ENCODE results near the gene ALOX15B.
"Not testable (repeated sequence)": the region's sequence is repeated elsewhere in the genome, so short reads cannot be mapped to it uniquely, and the experiment has no call there.

ALOX15B gene

DNA sequence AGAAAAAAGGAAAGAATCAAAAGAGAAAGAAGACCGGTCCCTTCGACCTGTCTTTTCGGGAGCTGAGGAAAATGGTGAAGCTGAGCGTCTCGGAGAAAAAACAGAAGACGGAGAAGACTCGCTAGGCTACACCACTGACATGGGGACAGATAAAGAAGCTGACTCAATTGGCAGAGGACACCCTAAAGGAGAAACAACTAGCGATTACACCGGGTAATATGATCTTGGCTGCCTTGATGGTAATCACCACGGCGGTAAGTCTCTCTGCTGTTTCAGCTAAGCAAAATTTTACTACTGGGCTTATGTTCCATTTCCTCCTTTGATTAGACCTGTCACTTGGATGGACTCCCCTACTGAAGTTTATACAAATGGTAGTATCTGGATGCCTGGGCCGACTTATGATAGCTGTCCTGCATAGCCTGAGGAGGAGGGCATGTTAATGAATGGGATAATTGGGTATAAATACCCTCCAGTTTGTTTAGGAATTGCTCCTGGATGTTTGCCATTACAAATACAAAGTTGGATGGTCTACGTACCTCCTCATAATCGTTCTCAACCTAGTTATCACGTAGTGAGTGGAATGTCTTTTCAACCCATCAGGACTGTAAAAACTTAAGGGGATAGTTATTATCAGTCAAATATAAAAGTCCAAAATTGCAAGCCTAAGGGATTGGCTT is 24.1 kb downstream of the ALOX15B start:
- peak; percentile 65 for DNase-seq (ENCODE audit: low spot score)

DNA sequence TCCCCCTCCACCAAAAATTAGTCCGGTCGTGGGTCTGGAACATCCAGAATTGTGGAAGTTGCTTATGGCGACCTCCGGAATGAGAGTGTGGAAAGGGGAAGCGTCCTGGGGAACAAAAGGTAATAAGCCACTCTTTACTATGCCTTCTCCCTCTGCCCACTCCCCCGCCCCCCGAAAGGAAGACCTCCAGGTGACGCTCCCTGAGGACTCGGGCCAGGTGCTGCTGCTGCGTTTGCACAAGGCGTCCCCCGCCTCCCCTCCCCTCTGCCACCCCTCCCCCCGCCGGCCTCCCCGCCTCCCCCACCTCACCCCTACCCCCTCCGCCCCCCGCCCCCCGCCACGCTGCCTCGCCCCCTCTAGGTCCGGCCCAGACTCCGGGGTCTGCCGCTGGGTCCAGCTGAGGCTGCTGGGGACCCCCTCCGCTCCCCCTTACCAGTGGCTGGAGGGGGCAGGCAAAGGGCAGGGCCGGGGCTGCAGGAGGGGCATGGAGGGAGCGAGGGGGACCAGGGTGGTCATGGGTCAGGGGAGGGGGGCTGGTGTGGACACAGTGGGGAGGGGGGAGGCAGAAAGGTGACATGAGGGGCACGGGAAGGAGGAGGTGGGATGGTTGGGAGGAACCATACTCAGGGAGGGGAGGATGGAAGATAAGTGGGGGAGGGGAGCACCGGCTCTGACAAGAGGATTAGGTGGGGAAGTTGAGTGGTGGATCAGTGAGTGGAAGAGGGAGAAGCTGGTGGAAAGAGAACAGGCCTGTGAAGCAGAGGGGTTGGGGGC is 25.1 kb downstream of the ALOX15B start:
- no peak for DNase-seq (ENCODE audit: low spot score)

DNA sequence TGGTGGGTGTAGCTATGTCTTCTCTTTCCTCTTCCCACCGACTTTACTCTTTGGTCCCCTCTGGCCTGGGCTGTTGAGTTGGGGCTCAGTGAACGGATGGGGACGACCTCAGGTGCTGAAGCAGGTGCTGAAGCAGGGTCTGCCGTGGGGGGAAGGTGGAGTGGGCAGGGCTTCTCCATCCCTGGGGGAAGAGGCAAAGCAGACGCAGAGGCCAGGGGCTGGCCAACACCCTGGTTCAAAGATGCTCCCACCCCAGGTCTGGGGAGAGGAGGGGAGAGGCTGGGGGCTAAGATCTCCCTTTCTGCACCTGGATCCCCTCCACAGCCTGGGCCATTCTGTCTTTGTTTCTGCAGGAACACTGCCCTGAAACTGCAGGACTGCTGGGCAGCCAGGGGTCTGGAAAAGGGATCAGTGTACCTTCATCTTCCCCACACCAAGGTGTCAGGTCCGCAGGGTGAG is 25.7 kb downstream of the ALOX15B start:
- no peak for DNase-seq (ENCODE audit: low spot score)

DNA sequence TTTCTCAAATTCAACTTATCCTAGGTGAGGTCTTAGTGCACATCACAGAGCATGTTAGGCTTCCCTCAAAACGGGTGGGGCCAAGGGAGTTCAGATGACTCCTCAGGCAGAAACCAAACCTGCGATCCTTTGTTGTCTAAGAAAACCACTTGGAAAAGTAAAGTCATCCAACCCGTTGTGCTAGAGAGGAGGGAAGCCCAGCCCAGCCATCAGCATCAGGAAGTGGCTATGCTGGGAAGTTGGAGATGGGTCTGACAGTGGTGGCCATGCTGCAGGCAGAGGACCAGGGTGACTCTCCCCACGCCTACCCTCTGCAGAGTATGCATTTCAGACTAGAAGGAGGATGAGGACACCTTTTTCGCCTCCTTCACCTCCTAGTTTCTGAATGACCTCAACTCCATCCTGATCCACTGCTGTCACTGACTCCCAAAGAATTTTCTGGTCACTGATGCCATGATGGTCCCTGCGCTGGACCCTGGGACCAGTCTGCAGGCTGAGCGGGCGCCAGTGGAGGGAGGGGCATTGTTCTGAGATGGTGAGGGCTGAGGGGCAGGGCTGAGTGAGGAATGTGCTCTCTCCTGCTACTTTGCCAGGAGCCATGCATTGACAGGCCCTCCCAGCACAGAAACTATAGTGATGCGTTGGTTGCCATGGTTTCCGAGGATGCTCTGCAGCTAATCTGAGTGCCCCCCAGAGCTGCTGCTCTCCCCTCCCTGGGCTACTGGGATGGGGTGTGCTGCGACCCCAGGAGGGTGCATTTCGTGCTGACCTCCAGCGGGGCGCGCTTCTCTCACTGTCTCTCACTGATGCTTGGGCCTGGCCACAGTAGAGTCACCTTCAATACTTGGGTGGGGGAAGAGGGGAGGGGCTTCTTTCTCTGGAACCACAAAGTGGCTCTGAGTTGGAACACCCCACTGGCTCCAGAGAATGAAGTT is 28.2 kb downstream of the ALOX15B start:
- DNase-seq (ENCODE audit: low spot score): no peak

DNA sequence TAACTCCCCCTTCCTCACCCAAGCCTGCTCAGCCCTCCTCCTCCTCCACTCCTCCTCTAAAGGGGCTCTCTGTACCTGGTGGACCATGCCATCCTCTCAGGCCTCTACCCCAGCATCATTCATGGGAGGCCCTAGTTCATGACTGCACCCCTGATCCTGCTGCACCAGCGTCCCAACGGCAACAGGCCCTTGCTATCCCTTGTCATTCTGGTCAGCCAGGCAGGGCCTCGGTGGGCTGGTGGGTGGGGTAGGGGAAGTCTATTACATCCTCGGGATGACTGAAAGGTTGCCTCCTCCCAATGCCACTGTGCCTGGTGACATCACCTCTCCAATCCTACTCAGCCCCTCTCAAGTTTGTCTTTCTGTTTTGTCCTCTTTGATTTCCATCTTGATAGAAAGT is 28.9 kb downstream of the ALOX15B start:
- DNase-seq (ENCODE audit: low spot score): no peak

DNA sequence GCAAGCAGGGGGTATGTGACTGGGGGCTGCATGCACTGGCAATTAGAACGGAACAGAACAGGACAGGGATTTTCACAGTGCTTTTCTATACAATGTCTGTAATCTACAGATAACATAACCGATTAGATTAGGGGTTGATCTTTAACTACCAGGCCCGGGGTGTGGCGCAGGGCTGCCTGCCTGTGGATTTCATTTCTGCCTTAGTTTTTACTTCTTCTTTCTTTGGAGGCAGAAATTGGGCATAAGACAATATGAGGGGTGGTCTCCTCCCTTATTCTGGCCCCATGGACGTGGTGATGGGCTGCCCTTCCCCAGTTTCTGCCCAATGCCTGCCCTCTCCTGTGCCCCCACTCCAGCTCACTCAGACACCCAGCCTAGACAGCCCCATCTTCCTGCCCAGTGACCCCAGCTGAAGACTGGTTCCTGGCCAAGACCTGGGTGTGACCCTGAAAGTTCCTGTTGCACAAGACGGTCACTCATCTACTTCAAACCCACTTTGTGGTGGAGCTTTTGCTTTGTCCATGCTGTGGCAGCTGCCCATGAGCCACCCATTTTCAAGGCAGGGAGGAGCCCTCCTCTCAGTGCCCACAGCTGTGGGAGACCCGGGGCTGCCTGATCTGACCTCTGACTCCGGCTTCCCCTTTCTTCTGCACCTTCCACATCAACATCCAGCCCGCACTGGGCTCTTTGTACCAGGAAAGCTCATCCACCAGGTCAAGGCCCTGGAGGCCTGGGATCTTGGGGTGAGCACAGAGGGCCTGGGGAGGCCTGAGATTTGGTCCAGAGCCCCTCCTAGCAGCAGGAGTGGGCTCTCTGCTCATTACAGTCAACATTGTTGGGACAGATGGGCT is 30.1 kb downstream of the ALOX15B start:
- no peak for DNase-seq (ENCODE audit: low spot score)

DNA sequence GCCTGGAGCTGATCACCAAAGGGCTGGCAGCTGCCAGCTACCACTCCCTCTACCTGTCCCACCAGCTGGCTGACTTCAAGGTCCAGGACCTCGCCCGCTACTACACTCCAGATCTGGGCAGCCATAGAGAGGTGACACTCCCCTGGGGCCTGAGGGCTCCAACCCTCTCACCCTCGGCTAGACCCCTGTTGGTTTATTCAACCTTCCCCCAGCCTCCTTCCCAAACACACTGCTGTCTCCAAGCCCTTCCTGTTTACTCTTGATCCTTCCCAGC is 30.7 kb downstream of the ALOX15B start:
- DNase-seq (ENCODE audit: low spot score): no peak

DNA sequence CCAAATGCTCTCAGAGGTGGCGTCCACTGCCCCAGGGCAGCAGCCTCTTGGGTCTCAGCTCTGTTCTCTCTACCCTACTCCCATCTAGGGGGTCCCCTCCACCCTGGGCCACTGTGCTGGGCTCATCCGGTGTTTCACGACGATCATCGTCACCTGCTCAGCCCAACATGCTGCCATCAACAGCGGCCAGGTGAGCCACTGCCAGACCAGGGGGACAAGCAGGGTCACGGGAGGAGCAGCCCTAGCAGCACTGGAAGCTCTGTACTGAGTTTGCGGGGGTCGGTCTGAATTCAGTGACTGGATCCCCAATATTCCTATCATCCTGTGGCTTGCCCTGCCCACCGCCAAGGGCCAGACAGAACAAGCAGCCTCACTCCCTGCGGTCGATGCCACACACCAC is 32.6 kb downstream of the ALOX15B start:
- DNase-seq (ENCODE audit: low spot score): no peak

DNA sequence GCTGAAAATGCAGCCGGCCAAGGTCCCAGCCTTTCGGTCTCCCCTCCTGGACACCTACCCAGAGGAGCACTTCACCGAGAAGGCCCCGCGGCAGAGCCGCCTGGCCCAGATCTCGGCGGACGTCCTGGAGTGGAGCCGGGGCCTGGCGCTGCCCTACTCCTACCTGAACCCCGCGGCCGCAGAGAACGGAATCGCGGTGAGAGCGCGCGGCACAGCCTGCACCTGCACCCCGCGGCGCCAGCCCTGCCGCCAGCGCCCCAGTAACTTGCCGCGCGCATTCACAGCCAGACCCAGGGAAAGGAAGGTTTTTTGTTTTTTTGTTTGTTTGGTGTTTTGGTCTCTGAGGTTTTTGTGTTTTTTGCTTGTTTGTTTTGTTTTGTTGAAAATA is 33.5 kb downstream of the ALOX15B start:
- DNase-seq (ENCODE audit: low spot score): no peak

DNA sequence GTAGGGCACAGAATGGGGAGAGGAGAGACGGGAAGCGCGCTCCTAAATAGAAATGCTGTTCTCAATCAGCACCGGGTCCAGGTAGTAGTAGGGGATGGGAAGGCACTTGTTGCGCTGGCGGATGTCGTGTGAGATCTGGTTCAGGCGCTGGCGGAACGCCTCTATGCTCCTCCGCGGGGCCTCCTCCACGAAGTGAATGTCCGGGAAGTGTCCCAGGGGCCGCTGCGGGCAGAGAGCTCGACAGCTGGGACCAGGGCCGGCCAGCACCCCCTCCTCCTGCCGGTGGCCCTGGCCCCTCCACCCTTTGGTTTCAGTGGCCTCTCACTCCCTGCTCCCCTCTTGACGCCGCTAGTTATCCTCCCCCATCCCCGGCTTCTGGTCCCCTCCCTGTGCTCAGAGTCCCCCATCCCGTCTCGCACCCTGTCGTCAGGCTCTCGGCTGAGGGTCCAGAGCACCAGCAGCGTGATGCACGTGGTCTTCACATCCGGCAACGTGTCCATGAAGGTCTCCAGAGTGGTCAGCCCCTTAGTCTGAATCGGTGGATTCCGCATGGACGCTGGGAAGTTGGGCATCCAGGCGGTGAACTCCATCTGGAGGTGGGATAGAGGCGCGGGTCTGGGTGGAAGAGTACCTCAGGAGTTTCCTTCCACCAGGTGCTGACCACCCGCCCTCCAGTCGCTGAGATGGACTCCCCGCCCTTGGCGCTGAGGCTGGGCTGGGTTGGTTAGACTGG is 34.0 kb downstream of the ALOX15B start:
- DNase-seq (ENCODE audit: low spot score): no peak

DNA sequence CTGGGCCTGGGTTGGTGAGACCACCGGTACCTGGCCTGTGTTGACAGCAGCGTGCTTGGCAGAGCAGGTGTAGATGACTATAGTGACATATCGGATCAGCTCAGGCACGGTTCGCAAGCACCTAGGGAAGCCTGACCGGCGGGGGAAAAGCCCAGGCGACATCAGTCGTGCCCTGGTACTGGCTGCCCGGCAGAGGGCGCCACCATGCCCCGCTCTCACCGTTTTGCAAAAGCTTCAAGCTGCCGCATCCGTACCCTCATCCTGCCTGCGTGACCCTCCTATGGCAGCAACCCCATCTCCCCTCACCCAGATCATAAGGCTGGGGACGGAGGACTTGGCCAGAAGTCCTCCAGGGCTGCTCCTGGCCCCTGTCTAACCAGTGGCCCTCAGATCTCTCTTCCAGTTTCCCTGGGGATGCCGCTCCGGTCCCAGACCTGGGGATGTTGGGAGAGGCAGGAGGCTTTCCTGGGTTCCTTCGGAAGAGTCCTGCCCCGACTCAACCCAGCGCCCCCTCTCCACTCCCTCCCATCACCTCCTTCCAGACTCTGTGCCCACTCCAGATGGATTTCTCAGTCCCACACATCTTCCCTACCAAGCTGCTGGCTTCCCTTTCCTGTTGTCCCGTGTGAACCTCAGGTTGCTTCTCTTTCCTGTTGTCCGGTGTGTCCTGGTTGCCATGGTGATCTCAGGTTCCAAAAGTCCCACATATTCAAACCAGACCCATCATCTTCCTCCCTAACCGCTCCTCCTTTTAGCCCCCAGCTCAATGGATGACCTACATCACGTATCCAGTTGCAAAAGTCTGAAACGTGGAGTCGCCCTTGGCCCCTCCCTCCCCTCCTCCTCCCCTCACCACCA is 35.0 kb downstream of the ALOX15B start:
- DNase-seq (ENCODE audit: low spot score): peak; percentile 76

DNA sequence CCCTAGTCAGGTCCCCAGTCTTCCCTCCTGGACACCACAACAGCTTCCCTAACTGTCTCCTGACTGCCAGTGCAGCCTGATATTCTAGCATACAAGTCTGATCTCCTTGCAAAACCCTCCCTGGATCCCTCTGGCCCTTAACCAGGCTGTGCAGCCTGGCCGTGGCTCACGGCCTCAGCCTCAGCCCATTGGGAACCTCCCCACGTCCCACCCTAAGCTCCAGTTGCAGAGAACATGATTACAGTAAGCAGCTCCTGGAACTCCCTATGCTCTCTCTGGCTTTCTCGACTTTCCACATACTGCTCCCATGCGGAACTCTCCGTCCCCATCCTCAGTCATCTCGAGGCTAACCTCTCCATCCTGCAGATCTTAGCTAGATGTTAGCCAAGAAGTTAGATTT is 35.7 kb downstream of the ALOX15B start:
- DNase-seq (ENCODE audit: low spot score): no peak

DNA sequence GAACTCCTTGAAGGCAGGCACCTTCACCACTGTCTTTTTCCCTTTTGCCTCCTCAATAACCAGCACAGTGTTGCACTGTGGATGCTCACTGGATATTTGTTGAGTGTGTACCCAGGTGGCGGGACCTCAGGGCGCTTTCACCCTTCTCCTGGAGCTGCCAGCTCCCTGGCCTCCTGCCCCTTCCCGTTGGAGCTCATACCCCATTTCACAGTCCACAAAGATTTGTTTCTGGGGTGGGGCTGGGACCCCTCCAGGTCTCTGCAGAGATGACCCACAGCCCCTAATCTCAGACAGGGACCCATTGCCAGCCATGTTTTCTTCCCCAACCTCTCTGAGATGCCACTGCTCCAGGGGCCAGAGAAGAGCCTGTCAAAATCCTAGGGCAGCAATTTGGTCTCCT is 36.2 kb downstream of the ALOX15B start:
- DNase-seq (ENCODE audit: low spot score): no peak

DNA sequence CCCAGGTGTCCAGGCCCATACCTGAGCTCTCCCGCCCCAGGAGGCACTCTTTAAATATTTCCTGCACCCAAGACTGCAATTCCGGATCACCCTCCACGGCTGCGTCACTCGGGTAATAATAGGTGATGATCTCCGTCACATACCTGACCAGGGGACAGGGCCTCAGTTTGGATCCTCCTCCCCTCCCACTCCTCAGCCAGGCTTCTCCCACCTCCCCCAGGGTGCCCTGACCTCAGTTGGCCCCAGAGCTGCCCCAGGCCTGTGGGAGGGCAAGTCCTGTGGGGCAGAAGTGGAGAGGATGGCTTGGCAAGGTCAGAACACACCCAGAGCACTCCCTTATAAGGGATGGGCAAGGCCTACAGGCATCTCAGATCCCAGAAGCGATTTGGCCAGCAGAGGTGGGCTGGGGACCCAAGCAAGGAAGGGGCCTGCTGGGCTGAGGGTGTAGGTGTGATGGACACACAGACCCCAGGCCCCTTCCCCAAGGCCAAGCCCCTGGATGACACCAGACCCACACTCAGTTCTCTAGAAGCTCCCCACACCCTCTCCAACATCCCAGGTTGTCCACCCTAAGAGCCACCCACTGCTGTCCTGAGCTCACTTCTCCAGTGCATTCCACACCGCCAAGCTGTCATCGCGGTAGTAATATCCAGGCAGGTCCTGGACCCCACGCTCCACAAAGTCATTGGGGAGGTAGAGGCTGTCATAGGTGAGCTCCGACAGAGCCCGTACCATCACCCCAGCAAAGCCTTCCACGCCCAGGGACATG is 36.9 kb downstream of the ALOX15B start:
- no peak for DNase-seq (ENCODE audit: low spot score)

DNA sequence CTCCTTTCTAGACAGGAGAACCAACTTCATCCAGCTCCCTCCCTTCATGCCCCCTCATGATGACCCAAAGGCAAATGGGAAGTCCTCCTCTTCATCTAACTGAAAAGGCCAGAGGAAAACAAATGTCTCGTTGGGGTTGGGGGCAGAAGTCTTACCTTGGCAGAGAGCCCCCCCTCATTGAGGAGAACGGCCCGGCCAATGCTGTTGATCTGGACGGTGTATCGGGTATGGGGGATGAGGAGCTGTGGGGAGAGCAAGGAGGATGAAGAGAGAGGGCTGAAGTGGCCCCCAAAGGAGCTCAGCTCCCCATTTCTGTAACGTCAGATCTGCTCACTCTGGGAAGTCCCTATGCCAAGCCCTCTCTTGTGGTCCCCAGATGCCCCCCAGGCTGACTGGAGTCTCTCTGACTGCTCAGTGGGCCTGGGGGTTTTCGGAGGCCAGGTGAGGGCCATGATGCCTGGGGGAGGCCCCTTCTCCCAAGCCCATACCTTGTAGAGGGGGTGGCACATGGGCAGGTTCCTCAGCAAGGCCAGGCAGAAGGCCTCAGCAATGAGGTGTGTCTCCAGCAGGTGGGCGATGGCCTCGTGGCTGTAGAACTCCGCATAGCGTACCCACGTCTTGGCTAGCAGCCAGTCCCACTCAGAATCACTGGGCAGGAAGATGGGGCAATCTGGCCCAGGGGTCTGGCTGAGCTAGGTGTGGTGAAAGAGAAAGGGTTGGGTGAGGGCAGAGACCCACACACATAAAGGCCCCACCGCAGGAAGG is 37.8 kb downstream of the ALOX15B start:
- DNase-seq (ENCODE audit: low spot score): no peak

DNA sequence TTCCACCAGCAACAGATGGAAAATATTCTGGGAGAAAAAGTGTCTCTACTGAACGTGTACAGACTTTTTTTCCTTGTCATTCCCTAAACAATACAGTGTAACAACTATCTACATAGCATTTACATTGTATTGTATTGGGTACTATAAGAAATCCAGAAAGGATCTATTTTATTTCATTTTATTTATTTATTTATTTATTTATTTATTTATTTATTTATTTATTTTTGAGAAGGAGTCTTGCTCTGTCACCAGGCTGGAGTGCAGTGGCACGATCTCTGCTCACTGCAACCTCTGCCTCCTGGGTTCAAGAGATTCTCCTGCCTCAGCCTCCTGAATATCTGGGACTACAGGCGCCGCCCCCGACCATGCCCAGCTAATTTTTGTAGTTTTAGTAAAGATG is 39.1 kb downstream of the ALOX15B start:
- DNase-seq (ENCODE audit: low spot score): not testable (repeated sequence)

DNA sequence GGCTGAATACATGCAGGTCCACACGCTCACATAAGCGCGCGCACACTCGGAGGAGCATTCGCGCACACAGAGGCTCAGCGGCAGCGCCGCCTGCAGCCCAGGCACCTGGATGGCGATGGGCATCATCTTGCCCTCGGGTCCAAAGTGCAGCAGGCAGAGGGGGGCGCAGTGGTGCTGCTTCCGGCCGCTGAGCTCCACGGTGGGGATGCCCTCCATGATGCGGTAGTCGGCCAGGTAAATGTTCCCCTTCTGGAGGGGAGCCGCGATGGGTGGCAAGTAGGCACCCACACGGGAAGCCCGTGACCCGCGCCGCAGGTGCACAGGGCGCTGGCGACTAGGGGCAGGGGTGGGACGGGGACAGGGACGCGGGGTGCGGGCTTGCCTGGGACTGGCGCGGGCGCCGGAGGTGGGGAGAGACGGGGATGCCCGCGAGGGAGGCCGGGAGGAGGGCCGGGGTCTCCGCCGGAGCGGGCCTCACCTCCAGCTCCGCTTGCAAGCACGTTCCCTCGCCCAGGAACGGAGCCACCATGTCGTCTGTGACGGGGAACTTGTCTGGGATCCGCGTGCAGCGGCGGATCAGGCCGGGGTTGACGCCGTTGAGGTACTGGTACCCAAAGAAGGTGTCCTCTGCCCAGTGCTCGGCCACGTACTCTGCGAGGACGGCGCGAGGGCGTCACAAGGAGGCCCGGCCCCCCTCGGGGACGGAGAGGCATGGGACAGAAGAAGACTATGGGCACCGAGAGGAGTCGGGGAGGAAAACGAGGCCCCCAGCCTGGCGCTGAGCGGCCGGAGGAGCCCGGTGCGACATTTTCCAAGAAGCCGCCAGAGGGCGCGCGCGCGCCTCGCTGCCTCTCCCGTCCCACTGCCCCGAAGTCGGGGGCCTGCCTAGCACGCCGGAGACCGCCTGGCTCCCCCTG is 40.7 kb downstream of the ALOX15B start:
- DNase-seq (ENCODE audit: low spot score): peak; percentile 69

All from hematopoietic multipotent progenitor cell treated with erythropoietin and hydrocortisone succinate and interleukin-3 and kit ligand, for 15 days (in vitro differentiated cells).